ENCODE measurements around the gene CCDC57.

Gene CCDC57

GRCh38 chr17:82097919-82098168 is 114.8 kb downstream of the CCDC57 start:
- peak overlapping the region; percentile 98 for H3K27ac ChIP-seq
- no peak for TF ChIP-seq Cebpa-rat (IDR thresholded peaks at IDR 0.05)
- no peaks in the 10 kb centered on the region for H3K27me3 ChIP-seq
- peak overlapping the region; percentile 100 for H3K4me2 ChIP-seq
- peaks cover 54% of the 10 kb centered on the region for H3K4me1 ChIP-seq
- peak overlapping the region; percentile 98 for H3K9ac ChIP-seq
- peaks cover 38% of the 10 kb centered on the region for H3K36me3 ChIP-seq
- H3K9me3 ChIP-seq = no peaks in the 10 kb centered on the region
- peak overlapping the region; percentile 95 for H3K4me3 ChIP-seq
- peaks cover 43% of the 10 kb centered on the region for H4K20me1 ChIP-seq

GRCh38 chr17:82097184-82097918 is 115.3 kb downstream of the CCDC57 start:
- no peaks in the 10 kb centered on the region for H3K9me3 ChIP-seq
- H3K9ac ChIP-seq = peak overlapping the region; percentile 98
- peaks cover 46% of the 10 kb centered on the region for H4K20me1 ChIP-seq
- H3K36me3 ChIP-seq = peaks cover 43% of the 10 kb centered on the region
- H3K27ac ChIP-seq = peak overlapping the region; percentile 98
- peak overlapping the region; percentile 100 for H3K4me2 ChIP-seq
- peak overlapping the region; percentile 95 for H3K4me3 ChIP-seq
- peaks cover 54% of the 10 kb centered on the region for H3K4me1 ChIP-seq
- H3K27me3 ChIP-seq = no peaks in the 10 kb centered on the region
- no peak for TF ChIP-seq Cebpa-rat (IDR thresholded peaks at IDR 0.05)

- peaks cover 48% of the 10 kb centered on the region for H3K4me1 ChIP-seq
- H3K36me3 ChIP-seq = peaks cover 49% of the 10 kb centered on the region
- H3K9ac ChIP-seq = peak overlapping the region; percentile 98
- no peaks in the 10 kb centered on the region for H3K9me3 ChIP-seq
- H4K20me1 ChIP-seq = peaks cover 52% of the 10 kb centered on the region
- peak overlapping the region; percentile 98 for H3K27ac ChIP-seq
- H3K27me3 ChIP-seq = no peaks in the 10 kb centered on the region
- peak overlapping the region; percentile 100 for H3K4me2 ChIP-seq
- H3K4me3 ChIP-seq = peak overlapping the region; percentile 95
- no peak for TF ChIP-seq Cebpa-rat (IDR thresholded peaks at IDR 0.05)
These were observed 115.9 kb downstream of the CCDC57 start for GRCh38 chr17:82096709-82097183.

- Histone ChIP-seq H3K9ac (peak overlapping the region; percentile 98), H3K4me3 (peak overlapping the region; percentile 95), H3K9me3 (no peaks in the 10 kb centered on the region), H3K4me2 (peak overlapping the region; percentile 100), H3K27me3 (no peaks in the 10 kb centered on the region), H3K4me1 (peaks cover 41% of the 10 kb centered on the region), H4K20me1 (peaks cover 59% of the 10 kb centered on the region), H3K27ac (peak overlapping the region; percentile 98), H3K36me3 (peaks cover 56% of the 10 kb centered on the region)
- no peak for TF ChIP-seq Cebpa-rat (IDR thresholded peaks at IDR 0.05)
These were observed 116.6 kb downstream of the CCDC57 start for GRCh38 chr17:82095777-82096708.

GRCh38 chr17:82094931-82095776 is 117.5 kb downstream of the CCDC57 start:
- H3K4me1 ChIP-seq = peaks cover 32% of the 10 kb centered on the region
- peak overlapping the region; percentile 98; the same call in 1 of the 2 replicates for H3K9ac ChIP-seq
- no peaks in the 10 kb centered on the region for H3K9me3 ChIP-seq
- no peaks in the 10 kb centered on the region for H3K27me3 ChIP-seq
- H3K4me3 ChIP-seq = no peak overlapping the region
- H4K20me1 ChIP-seq = peaks cover 68% of the 10 kb centered on the region
- peaks cover 65% of the 10 kb centered on the region for H3K36me3 ChIP-seq
- no peak for TF ChIP-seq Cebpa-rat (IDR thresholded peaks at IDR 0.05)
- peak overlapping the region; percentile 100; the same call in 1 of the 2 replicates for H3K4me2 ChIP-seq
- no peak overlapping the region for H3K27ac ChIP-seq

- Histone ChIP-seq H4K20me1 (peaks cover 88% of the 10 kb centered on the region), H3K4me3 (no peak overlapping the region), H3K27ac (no peak overlapping the region), H3K9me3 (no peaks in the 10 kb centered on the region), H3K4me1 (peaks cover 20% of the 10 kb centered on the region), H3K9ac (no peak overlapping the region), H3K4me2 (no peak overlapping the region), H3K36me3 (peaks cover 85% of the 10 kb centered on the region), H3K27me3 (no peaks in the 10 kb centered on the region)
- TF ChIP-seq Cebpa-rat (IDR thresholded peaks at IDR 0.05) = no peak
These were observed 119.5 kb downstream of the CCDC57 start for GRCh38 chr17:82092995-82093751.

GRCh38 chr17:82092628-82092994 is 120.0 kb downstream of the CCDC57 start:
- Histone ChIP-seq H3K4me2 (no peak overlapping the region), H3K9me3 (no peaks in the 10 kb centered on the region), H3K9ac (no peak overlapping the region), H3K4me1 (peaks cover 20% of the 10 kb centered on the region), H3K4me3 (no peak overlapping the region), H3K36me3 (peaks cover 90% of the 10 kb centered on the region), H3K27ac (no peak overlapping the region), H3K27me3 (no peaks in the 10 kb centered on the region), H4K20me1 (peaks cover 94% of the 10 kb centered on the region)
- no peak for TF ChIP-seq Cebpa-rat (IDR thresholded peaks at IDR 0.05)

- Histone ChIP-seq H3K4me3 (no peak overlapping the region), H3K27ac (no peak overlapping the region), H3K36me3 (peaks cover 95% of the 10 kb centered on the region), H3K9me3 (no peaks in the 10 kb centered on the region), H4K20me1 (peaks cover 94% of the 10 kb centered on the region), H3K4me2 (no peak overlapping the region), H3K27me3 (no peaks in the 10 kb centered on the region), H3K9ac (no peak overlapping the region), H3K4me1 (peaks cover 20% of the 10 kb centered on the region)
- TF ChIP-seq Cebpa-rat (IDR thresholded peaks at IDR 0.05) = no peak
These were observed 120.5 kb downstream of the CCDC57 start for GRCh38 chr17:82092094-82092586.

Data from BLaER1 (cell line).